Activated naive CD4-positive, alpha-beta T cell treated with anti-CD3 and anti-CD28 coated beads for 36 hours (primary cell): ENCODE results near the gene FOXN3. TPM values are rescaled to one million over a fixed set of nuclear protein-coding genes. Genes with fewer than 3 reads are reported as not detected.

Source experiments
- CTCF ChIA-PET: fragments of 350-600 bp; sonication (Branson Sonifier 250); formaldehyde crosslinking; loops from one replicate; lab custom pipeline; 2021; ENCODE audit warnings: antibody characterized with exemption; lab: Charles Lee
- DNase-seq: peaks from one replicate; pipeline ENCODE4 v3.0.0-alpha.2; 2020
- H3K27ac Mint-ChIP-seq: one replicate; pipeline ENCODE4 v1.8.0; 2021; ENCODE audit warnings: mild to moderate bottlenecking, mixed read lengths
- H3K27me3 Mint-ChIP-seq: one replicate; pipeline ENCODE4 v1.8.0; 2021; ENCODE audit warnings: low read depth, mixed read lengths
- H3K36me3 Mint-ChIP-seq: one replicate; pipeline ENCODE4 v1.8.0; 2021; ENCODE audit warnings: low read depth, mixed read lengths
- H3K4me1 Mint-ChIP-seq: one replicate; pipeline ENCODE4 v1.8.0; 2021; ENCODE audit warnings: low read depth, mixed read lengths
- H3K4me3 Mint-ChIP-seq: one replicate; pipeline ENCODE4 v1.8.0; 2021; ENCODE audit warnings: mild to moderate bottlenecking, moderate library complexity, mixed read lengths
- H3K9me3 Mint-ChIP-seq: one replicate; pipeline ENCODE4 v1.8.0; 2021; ENCODE audit warnings: mixed read lengths
- intact Hi-C: fragments of 100-400 bp; cut with micrococcal nuclease; formaldehyde crosslinking; loops from one replicate; pipeline ENCODE4 v1.15.1; 2023
- total RNA-seq, 2 experiments: library from RNA; stranded (reverse); gene quantifications; one replicate each; pipeline ENCODE4 v1.2.3, GENCODE V29; 2021

The FOXN3 gene, protein sequence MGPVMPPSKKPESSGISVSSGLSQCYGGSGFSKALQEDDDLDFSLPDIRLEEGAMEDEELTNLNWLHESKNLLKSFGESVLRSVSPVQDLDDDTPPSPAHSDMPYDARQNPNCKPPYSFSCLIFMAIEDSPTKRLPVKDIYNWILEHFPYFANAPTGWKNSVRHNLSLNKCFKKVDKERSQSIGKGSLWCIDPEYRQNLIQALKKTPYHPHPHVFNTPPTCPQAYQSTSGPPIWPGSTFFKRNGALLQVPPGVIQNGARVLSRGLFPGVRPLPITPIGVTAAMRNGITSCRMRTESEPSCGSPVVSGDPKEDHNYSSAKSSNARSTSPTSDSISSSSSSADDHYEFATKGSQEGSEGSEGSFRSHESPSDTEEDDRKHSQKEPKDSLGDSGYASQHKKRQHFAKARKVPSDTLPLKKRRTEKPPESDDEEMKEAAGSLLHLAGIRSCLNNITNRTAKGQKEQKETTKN
- total RNA-seq, result 10 to 100 TPM; 64.6 to 65.0 TPM

DNA sequence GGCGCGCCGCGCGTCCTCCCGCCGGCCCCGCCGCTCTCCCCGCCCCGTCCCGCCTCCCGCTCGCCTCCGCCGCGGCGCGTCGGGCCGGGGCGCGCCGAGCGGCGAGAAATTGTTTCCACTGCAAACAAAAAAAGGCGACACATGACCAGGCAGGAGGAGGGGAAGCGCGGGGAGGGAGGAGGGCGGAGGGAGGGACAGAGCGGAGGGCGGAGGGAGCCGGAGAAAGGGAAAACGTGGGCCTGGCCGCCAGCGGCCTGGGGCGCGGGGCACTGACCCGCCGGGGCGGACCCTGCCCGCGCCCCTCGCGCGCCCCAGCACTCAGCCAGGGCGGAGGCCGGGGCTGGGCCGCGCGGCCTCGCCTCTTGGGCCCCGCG, at the start of gene FOXN3:
FOXN3 (minus strand) TSS at position 143 of the 374 bp plus-strand sequence. CDS start 4,757 bp downstream, outside the sequence.
- Mint-ChIP-seq H3K36me3 (peaks cover 14% of the 10 kb centered on the region), H3K27me3 (no peaks in the 10 kb centered on the region), H3K4me1 (peaks cover 56% of the 10 kb centered on the region), H3K27ac (peak within 1 kb of the TSS; percentile 93), H3K4me3 (peak within 1 kb of the TSS; percentile 92), H3K9me3 (no peaks in the 10 kb centered on the region)
- DNase-seq, result peak; percentile 93
- intact Hi-C loops, result loop anchor here (1.0 to 5.0 kb wide), 5 partner anchors 94 to 625 kb away; partner anchors contain the start of genes EML5 and TDP1
- CTCF ChIA-PET, result no interaction called here

DNA sequence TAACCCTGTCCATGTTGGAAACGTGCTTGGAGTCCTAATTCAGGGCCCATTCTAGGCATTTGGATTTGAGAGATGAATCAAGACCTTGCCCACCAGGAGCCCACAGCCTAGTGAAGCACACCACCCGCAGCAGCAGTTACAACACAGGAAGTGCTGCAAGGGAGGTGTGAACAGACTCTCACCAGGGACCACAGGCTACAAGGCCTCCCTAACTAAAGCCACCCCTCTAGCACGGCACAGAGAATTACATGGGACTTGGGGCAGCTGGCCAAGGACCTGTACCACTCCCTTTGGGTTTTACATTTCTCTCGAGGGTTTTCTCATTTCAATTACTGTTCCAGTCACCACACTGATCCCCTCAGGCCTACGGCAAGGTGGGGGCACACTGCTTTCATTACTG, 49.5 kb upstream of the FOXN3 start:
- Mint-ChIP-seq H3K4me1 (peaks cover 28% of the 10 kb centered on the region), H3K4me3 (no peak overlapping the region), H3K9me3 (no peaks in the 10 kb centered on the region), H3K27ac (no peak overlapping the region), H3K36me3 (peaks cover 9% of the 10 kb centered on the region), H3K27me3 (no peaks in the 10 kb centered on the region)
- intact Hi-C loops, result no loop called here
- DNase-seq, result peak; percentile 30
- CTCF ChIA-PET, result interaction anchor here (1.6 kb wide), 1 partner anchor 13 kb away, joined by 3 read pairs; no protein-coding TSS in a partner anchor

DNA sequence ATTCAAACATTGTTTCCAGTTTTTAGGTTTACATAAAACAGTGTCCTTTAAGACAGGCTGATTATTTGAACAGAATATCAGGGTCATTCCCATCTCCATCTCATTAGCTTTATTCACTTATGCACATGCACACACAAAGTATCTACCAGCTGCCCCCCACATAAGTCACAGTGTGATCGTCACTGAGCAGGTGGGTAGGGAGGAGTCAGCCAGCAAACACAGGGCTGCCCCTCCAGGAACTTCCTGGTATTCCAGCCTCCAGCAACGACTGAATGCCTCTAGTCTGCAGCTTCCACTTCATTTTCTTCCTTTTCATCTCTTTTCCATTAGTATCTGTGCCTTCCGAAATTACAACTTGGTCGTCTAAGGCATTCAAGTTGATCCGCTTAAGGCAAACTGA, 48.8 kb upstream of the FOXN3 start:
- Mint-ChIP-seq H3K9me3 (no peaks in the 10 kb centered on the region), H3K36me3 (peaks cover 9% of the 10 kb centered on the region), H3K27me3 (no peaks in the 10 kb centered on the region), H3K4me1 (peaks cover 31% of the 10 kb centered on the region), H3K27ac (no peak overlapping the region), H3K4me3 (no peak overlapping the region)
- intact Hi-C loops, result no loop called here
- CTCF ChIA-PET, result interaction anchor here (0.7 to 1.6 kb wide), 2 partner anchors 14 to 44 kb away, joined by 3 read pairs; no protein-coding TSS in a partner anchor
- no peak for DNase-seq

DNA sequence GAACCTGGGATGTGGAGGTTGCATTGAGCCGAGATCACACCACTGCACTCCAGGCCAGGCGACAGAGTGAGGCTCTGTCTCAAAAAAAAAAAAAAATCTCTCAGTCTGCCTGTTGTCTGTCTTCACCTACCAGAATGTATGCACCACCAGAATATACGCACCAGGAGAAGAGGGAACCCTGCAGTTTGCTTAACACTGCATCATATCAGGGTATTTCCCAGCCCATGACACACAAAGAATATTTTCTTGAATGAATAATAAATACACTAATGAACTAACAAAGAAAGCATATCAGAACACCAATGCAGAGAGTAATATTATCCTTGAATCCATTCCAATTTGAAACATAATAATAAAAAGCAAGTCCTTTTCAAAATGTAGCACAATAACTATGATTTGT, 44.2 kb upstream of the FOXN3 start:
- no peak overlapping the region for H3K4me3 Mint-ChIP-seq
- CTCF ChIA-PET, result interaction anchor here (0.7 kb wide), 1 partner anchor 100 kb away, joined by 3 read pairs; no protein-coding TSS in a partner anchor
- no peak overlapping the region for H3K27ac Mint-ChIP-seq
- H3K27me3 Mint-ChIP-seq, result no peaks in the 10 kb centered on the region
- H3K4me1 Mint-ChIP-seq, result peaks cover 14% of the 10 kb centered on the region
- no peak for DNase-seq
- intact Hi-C loops, result no loop called here
- H3K9me3 Mint-ChIP-seq, result no peaks in the 10 kb centered on the region
- H3K36me3 Mint-ChIP-seq, result peaks cover 9% of the 10 kb centered on the region

DNA sequence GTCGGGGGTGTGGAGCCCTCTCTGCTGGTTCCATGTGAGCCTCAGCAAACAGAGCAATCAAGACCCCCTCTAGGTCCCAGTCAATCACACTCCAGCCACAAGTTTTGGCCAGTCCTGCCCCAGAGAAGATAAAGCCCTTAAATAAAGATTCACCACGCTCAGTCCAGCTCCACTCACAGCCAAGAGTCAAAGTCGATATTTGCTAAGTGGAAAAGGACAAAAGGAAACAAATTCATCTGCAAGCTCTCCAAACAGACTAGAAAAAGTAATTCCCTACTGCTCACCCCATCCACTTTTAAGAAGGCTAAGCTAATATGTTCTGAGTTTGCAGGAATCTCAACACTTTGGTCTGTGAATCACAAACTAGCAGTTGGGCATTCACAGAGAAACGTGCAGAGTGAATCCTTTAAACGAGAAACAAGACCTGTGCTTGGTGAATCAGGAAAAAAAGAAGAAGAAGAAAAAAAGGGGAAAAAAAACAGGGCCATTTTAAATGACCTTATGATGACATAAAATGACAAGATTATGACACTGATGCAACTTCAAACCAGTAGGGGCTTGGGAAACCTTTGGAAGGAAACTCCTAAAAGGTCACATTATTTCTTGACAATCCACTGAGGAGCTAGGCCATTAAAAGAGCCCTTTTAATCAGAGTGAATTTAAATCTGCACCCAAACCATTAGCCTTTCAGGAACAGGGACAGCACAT, 41.8 kb upstream of the FOXN3 start:
- Mint-ChIP-seq H3K9me3 (no peaks in the 10 kb centered on the region), H3K36me3 (peaks cover 3% of the 10 kb centered on the region), H3K27ac (no peak overlapping the region), H3K4me1 (peaks cover 14% of the 10 kb centered on the region), H3K4me3 (no peak overlapping the region), H3K27me3 (no peaks in the 10 kb centered on the region)
- CTCF ChIA-PET, result interaction anchor here (0.7 to 1.1 kb wide), 2 partner anchors 9 to 579 kb away, joined by 3 to 5 read pairs; no protein-coding TSS in a partner anchor
- no peak for DNase-seq
- intact Hi-C loops, result no loop called here

DNA sequence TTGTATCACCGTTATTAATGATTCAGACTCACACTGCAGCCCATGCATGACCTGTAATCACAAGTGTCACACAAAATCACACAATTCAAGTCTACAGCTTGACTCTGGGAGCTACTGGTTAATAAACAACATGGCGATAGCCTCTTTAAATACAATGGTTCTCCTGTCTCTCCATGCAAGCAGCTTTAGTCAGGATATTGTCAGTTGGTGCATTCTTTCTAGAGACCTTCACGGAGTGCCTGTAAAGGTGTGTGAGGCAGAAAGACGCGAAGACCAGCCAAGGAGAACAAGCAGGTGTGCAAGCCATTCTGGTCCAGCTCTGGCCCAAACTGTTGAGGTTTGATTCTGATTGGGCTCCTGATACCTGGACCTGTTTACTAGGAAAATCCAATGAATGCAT, 40.0 kb upstream of the FOXN3 start:
- Mint-ChIP-seq H3K36me3 (peaks cover 3% of the 10 kb centered on the region), H3K4me1 (peaks cover 14% of the 10 kb centered on the region), H3K27me3 (no peaks in the 10 kb centered on the region), H3K27ac (no peak overlapping the region), H3K4me3 (no peak overlapping the region), H3K9me3 (no peaks in the 10 kb centered on the region)
- intact Hi-C loops, result no loop called here
- no peak for DNase-seq
- CTCF ChIA-PET, result no interaction called here

DNA sequence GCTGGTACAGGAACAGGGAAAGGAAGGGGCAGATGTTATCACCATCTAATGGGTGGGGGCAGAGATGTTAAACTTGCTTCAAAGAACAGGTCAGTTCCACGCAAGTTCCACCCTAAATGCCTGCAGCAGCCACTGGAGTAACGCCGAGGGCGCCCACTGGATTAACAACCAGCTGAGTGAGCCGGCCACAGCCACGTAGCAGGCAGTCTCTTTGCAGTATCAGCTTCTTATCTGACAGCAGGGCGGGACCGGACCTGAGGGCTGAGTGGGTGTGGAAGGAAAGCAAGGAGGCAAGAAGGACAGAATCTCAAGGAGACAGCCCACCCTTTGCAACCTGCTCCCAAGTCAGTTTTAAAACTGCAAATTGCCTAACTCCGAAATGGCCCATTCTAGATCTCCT, 38.4 kb upstream of the FOXN3 start:
- CTCF ChIA-PET, result no interaction called here
- DNase-seq, result no peak
- intact Hi-C loops, result no loop called here
- Mint-ChIP-seq H3K4me3 (no peak overlapping the region), H3K36me3 (peaks cover 3% of the 10 kb centered on the region), H3K9me3 (no peaks in the 10 kb centered on the region), H3K4me1 (peaks cover 8% of the 10 kb centered on the region), H3K27me3 (no peaks in the 10 kb centered on the region), H3K27ac (no peak overlapping the region)

DNA sequence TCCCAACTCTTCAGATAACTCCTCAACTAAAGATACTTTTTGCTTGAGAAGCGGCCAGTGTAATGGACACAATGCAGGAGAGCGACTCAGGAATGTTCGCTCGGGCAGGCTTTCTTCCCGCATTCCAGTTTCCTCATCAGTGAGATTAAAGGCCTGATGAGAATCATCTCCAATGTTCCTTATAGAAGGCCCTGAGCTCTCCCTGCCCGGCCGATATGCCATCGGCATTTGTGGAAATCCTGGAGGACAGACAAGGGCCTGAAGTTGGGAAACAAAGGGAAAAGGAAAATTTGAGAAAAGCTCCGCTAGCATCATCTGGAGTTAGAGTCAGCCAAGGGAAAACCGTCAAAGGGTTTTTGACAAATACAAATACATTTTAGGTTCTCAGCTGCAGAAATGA, 38.0 kb upstream of the FOXN3 start:
- intact Hi-C loops, result no loop called here
- no peaks in the 10 kb centered on the region for H3K27me3 Mint-ChIP-seq
- no peaks in the 10 kb centered on the region for H3K9me3 Mint-ChIP-seq
- DNase-seq, result no peak
- H3K4me1 Mint-ChIP-seq, result peaks cover 8% of the 10 kb centered on the region
- CTCF ChIA-PET, result no interaction called here
- H3K27ac Mint-ChIP-seq, result no peak overlapping the region
- H3K4me3 Mint-ChIP-seq, result no peak overlapping the region
- peaks cover 3% of the 10 kb centered on the region for H3K36me3 Mint-ChIP-seq

DNA sequence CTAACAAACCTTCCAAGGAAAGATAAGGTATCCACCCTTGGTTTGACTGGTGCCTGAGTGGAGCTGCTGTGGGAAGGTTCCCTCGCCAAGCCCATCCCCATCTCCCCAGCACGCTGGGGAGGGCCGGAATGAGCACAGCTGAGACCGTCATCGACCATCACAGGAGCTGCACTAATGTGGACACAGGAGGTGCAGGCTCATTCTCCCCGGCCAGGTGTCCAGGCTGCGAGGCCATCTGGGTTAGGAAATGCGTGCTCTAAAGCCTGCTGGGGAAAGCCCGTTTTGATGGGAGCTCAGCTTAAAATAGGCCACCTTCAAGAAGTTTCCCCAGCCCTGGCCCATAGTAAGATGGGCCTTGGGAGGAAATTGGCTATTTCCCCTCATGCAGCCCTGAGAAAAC, 35.2 kb upstream of the FOXN3 start:
- intact Hi-C loops, result no loop called here

DNA sequence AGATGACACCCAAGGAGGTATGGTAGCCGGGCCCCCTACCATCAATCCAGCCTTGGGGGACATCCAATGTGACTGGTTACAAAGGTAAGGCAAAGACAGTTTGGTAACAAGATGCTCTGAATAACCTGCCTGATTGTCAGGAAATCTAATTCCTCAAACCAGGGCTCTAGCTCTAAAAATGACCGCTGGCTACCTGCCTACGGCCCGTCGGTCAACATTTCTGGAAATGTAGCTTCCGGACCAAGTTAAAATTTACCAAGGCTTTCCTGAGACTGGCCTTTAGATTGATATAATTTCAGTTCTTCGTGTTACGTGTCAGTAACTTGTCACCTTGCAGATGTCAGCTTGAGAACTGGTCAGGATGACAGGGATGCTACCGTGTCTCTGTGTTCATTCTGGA, 34.2 kb upstream of the FOXN3 start:
- Mint-ChIP-seq H3K27me3 (no peaks in the 10 kb centered on the region), H3K9me3 (no peaks in the 10 kb centered on the region), H3K27ac (peak overlapping the region; percentile 30), H3K36me3 (peaks cover 5% of the 10 kb centered on the region), H3K4me1 (peaks cover 28% of the 10 kb centered on the region), H3K4me3 (no peak overlapping the region)
- intact Hi-C loops, result no loop called here
- CTCF ChIA-PET, result no interaction called here
- DNase-seq, result no peak

More for the DNA sequence above, 35.2 kb upstream of the FOXN3 start:
- Mint-ChIP-seq H3K9me3 (no peaks in the 10 kb centered on the region), H3K4me1 (peaks cover 19% of the 10 kb centered on the region), H3K27ac (no peak overlapping the region), H3K27me3 (no peaks in the 10 kb centered on the region), H3K4me3 (no peak overlapping the region), H3K36me3 (peaks cover 2% of the 10 kb centered on the region)
- no peak for DNase-seq
- CTCF ChIA-PET, result no interaction called here

DNA sequence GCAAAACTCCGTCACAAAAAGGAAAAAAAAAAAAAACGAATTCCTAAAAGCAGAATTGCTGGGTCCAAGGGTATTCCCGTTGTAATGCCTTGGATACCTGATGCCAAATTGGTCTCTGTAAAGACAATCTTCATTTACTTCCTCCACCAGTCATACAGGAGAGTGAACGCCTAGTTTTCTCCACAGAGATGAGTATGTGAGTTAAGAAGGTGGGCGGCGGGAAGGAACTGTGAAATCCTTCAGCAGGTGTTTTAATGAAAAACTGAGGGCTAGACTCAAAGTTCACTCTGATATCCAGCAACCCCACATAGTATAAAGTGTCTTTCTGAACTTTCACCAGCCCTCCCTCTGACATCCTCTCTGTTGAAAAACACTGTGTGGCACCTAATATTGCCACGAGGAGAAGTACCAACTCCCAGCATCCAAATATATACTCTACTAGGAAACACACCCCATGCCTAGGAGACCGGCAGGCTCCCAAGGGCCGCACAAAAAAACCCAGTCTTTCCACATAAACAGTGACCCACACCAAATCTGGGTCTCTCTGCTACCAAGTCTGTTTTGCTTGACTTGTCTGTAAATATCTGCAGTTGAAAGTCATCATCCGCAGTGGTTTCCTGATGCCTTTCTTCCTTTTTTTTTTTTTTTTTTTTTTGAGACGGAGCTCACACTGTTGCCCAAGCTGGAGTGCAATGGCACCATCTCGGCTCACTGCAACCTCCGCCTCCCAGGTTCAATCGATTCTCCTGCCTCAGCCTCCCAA, 30.3 kb upstream of the FOXN3 start:
- peak overlapping the region; percentile 66 for H3K27ac Mint-ChIP-seq
- peak; percentile 61 for DNase-seq
- peaks cover 3% of the 10 kb centered on the region for H3K9me3 Mint-ChIP-seq
- peaks cover 5% of the 10 kb centered on the region for H3K36me3 Mint-ChIP-seq
- H3K27me3 Mint-ChIP-seq, result no peaks in the 10 kb centered on the region
- intact Hi-C loops, result loop anchor here (1.0 kb wide), 2 partner anchors 63 to 82 kb away; no protein-coding TSS in a partner anchor
- peak overlapping the region; percentile 40 for H3K4me3 Mint-ChIP-seq
- CTCF ChIA-PET, result interaction anchor here (0.6 to 0.7 kb wide), 2 partner anchors 322 to 466 kb away, joined by 3 to 4 read pairs; no protein-coding TSS in a partner anchor
- H3K4me1 Mint-ChIP-seq, result peaks cover 58% of the 10 kb centered on the region
